ENCODE measurements around the gene PLCH2.

The PLCH2 gene

DNA sequence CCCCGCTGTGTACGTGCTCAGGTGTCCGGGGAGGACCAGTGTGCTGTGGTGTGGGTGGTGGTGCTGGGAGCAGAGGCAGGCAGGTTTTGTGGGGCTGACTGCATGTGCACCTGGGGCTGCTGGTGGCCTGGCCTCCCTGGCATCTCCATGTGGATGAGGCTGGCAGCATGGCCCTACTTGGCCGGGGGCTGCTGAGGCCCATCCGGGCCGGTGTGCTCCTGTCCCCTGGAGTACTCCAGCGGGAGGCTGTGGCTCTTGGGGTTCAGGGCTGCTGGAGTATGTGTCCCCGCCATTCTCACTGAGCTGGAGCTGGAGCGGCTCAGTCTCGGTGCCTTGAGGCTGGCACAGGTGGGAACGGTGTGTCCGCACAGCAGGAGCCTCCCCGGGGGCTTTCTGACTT, 42.9 kb upstream of the PLCH2 start:
- no peaks in the 10 kb centered on the region for H3K4me1 ChIP-seq (ENCODE audit: control insufficient read depth, low read length)
- peaks cover 21% of the 10 kb centered on the region; the same call in 1 of the 2 replicates for H3K9me3 ChIP-seq (ENCODE audit: control insufficient read depth, insufficient read depth, low read length)
- no peak overlapping the region for H3K4me2 ChIP-seq (ENCODE audit: low read length)
- H3K27me3 ChIP-seq (ENCODE audit: control insufficient read depth, low read length): no peaks in the 10 kb centered on the region
- H3K79me2 ChIP-seq (ENCODE audit: control insufficient read depth, low read length): no peaks in the 10 kb centered on the region
- no peak overlapping the region for H3K4me3 ChIP-seq (ENCODE audit: low read length)
- H3K27ac ChIP-seq (ENCODE audit: low read depth, low read length): no peak overlapping the region
- TF ChIP-seq EZH2phosphoT487 (IDR thresholded peaks at IDR 0.05; ENCODE audit: borderline replicate concordance, low read length): no peak
- TF ChIP-seq, protein P1, sequence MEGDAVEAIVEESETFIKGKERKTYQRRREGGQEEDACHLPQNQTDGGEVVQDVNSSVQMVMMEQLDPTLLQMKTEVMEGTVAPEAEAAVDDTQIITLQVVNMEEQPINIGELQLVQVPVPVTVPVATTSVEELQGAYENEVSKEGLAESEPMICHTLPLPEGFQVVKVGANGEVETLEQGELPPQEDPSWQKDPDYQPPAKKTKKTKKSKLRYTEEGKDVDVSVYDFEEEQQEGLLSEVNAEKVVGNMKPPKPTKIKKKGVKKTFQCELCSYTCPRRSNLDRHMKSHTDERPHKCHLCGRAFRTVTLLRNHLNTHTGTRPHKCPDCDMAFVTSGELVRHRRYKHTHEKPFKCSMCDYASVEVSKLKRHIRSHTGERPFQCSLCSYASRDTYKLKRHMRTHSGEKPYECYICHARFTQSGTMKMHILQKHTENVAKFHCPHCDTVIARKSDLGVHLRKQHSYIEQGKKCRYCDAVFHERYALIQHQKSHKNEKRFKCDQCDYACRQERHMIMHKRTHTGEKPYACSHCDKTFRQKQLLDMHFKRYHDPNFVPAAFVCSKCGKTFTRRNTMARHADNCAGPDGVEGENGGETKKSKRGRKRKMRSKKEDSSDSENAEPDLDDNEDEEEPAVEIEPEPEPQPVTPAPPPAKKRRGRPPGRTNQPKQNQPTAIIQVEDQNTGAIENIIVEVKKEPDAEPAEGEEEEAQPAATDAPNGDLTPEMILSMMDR (IDR thresholded peaks at IDR 0.05; ENCODE audit: low read depth, low read length, poor library complexity, severe bottlenecking): no peak
- no peaks in the 10 kb centered on the region for H3F3A ChIP-seq (ENCODE audit: control insufficient read depth, insufficient read depth)
- H3K9me2 ChIP-seq (replicated peaks; ENCODE audit: control insufficient read depth, low read length): no peaks in the 10 kb centered on the region
- no peaks in the 10 kb centered on the region for H4K20me1 ChIP-seq (ENCODE audit: control insufficient read depth, insufficient read depth, low read depth, low read length)
- no peaks in the 10 kb centered on the region for H3K36me3 ChIP-seq (ENCODE audit: control insufficient read depth, low read length)

DNA sequence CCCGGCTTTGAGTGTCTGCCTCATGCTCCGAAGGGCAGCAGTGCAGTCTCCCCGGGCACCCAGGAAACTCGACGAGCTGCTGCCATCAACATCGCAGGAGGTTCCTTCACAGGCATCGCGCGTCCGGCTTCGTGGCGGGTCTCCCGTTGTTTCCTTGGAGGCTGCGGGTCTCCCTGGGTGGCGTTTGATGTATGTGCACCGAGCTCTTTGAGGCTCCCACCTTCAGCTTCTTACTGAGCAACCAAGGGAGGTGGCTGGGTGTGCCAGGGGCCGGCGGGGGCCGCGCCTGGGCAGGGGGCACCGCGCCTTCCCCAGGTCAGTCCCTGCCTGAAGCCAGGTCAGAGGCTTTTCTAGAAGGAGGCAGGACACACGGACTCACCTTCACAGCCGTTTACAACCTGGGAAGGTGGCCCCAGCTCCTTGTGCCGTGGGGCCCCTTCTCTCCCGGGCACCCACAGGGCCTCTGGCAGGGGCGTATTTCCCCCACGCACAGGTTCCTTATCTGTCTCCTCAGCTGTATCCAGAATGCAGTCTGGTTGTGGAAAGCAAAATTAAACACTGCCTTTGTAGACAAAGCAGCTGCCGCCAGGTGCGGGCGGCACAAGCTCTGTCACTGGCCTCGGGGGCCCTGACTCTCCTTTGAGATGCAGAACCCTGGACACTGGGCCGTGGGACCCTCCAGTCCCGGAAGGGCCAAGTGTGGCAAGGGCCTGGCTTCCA, 42.0 kb upstream of the PLCH2 start:
- Histone ChIP-seq H3K4me1 (ENCODE audit: control insufficient read depth, low read length) (no peaks in the 10 kb centered on the region), H3F3A (ENCODE audit: control insufficient read depth, insufficient read depth) (no peaks in the 10 kb centered on the region), H3K79me2 (ENCODE audit: control insufficient read depth, low read length) (no peaks in the 10 kb centered on the region), H3K9me2 (replicated peaks; ENCODE audit: control insufficient read depth, low read length) (no peaks in the 10 kb centered on the region), H3K36me3 (ENCODE audit: control insufficient read depth, low read length) (no peaks in the 10 kb centered on the region), H3K27ac (ENCODE audit: low read depth, low read length) (no peak overlapping the region), H4K20me1 (ENCODE audit: control insufficient read depth, insufficient read depth, low read depth, low read length) (no peaks in the 10 kb centered on the region), H3K4me3 (ENCODE audit: low read length) (no peak overlapping the region), H3K27me3 (ENCODE audit: control insufficient read depth, low read length) (no peaks in the 10 kb centered on the region), H3K9me3 (ENCODE audit: control insufficient read depth, insufficient read depth, low read length) (peaks cover 13% of the 10 kb centered on the region; the same call in 1 of the 2 replicates), H3K4me2 (ENCODE audit: low read length) (no peak overlapping the region)
- no peak for TF ChIP-seq EZH2phosphoT487 (IDR thresholded peaks at IDR 0.05; ENCODE audit: borderline replicate concordance, low read length)
- TF ChIP-seq, protein P1 (IDR thresholded peaks at IDR 0.05; ENCODE audit: low read depth, low read length, poor library complexity, severe bottlenecking): no peak

DNA sequence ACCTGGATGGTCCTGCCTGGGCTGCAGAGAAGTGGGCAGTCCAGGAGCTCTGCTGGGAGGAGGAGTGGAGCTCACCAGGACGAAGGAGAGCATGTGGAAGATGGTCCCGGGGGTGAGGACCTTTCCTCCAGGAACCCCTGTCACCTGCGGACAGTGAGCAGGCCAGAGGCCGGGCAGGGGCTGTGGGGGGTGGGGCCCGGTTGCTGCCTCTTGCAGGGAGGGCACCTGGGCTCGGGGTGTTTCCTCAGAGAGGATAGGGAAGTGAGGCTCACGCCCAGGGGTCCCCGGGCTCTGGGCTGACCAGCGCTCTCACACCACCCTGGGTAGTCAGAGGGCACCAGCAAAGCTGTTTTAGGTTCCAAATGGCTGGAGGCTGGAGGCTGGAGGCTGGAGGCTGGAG, 41.0 kb upstream of the PLCH2 start:
- no peaks in the 10 kb centered on the region for H3K9me2 ChIP-seq (replicated peaks; ENCODE audit: control insufficient read depth, low read length)
- no peaks in the 10 kb centered on the region for H3F3A ChIP-seq (ENCODE audit: control insufficient read depth, insufficient read depth)
- H3K4me1 ChIP-seq (ENCODE audit: control insufficient read depth, low read length): no peaks in the 10 kb centered on the region
- no peaks in the 10 kb centered on the region for H4K20me1 ChIP-seq (ENCODE audit: control insufficient read depth, insufficient read depth, low read depth, low read length)
- H3K36me3 ChIP-seq (ENCODE audit: control insufficient read depth, low read length): no peaks in the 10 kb centered on the region
- no peak overlapping the region for H3K4me3 ChIP-seq (ENCODE audit: low read length)
- H3K27ac ChIP-seq (ENCODE audit: low read depth, low read length): no peak overlapping the region
- H3K27me3 ChIP-seq (ENCODE audit: control insufficient read depth, low read length): no peaks in the 10 kb centered on the region
- H3K4me2 ChIP-seq (ENCODE audit: low read length): no peak overlapping the region
- H3K79me2 ChIP-seq (ENCODE audit: control insufficient read depth, low read length): no peaks in the 10 kb centered on the region
- TF ChIP-seq, protein P1 (IDR thresholded peaks at IDR 0.05; ENCODE audit: low read depth, low read length, poor library complexity, severe bottlenecking): no peak
- no peak for TF ChIP-seq EZH2phosphoT487 (IDR thresholded peaks at IDR 0.05; ENCODE audit: borderline replicate concordance, low read length)
- peaks cover 3% of the 10 kb centered on the region; the same call in 1 of the 2 replicates for H3K9me3 ChIP-seq (ENCODE audit: control insufficient read depth, insufficient read depth, low read length)

Measured in DOHH2 (cell line).